Measurements from ENCODE around the gene RNF40. TPM values are rescaled to one million over a fixed set of nuclear protein-coding genes. Genes with fewer than 3 reads are reported as not detected.

The RNF40 gene
- total RNA-seq, 1 donor from 2014 or later: 155 TPM

GRCh38 chr16:30753596-30753995, 8.5 kb upstream of the RNF40 start:
- peaks cover 7% of the 10 kb centered on the region for H3K4me1 Mint-ChIP-seq (ENCODE audit: low read depth)
- H3K27me3 Mint-ChIP-seq: no peaks in the 10 kb centered on the region
- H3K9me3 Mint-ChIP-seq (ENCODE audit: low read depth): no peaks in the 10 kb centered on the region
- TF ChIP-seq CTCF (IDR thresholded peaks at IDR 0.05; ENCODE audit: unreplicated experiment): no peak
- DNase-seq (ENCODE audit: low spot score, unreplicated experiment): no peak
- H3K27ac Mint-ChIP-seq: no peak overlapping the region
- H3K4me3 Mint-ChIP-seq (ENCODE audit: low read depth): no peak overlapping the region
- H3K36me3 Mint-ChIP-seq (ENCODE audit: insufficient read depth): peaks cover 6% of the 10 kb centered on the region

- DNase-seq (ENCODE audit: low spot score, unreplicated experiment): no peak
- peaks cover 8% of the 10 kb centered on the region for H3K4me1 Mint-ChIP-seq (ENCODE audit: low read depth)
- no peaks in the 10 kb centered on the region for H3K9me3 Mint-ChIP-seq (ENCODE audit: low read depth)
- no peaks in the 10 kb centered on the region for H3K27me3 Mint-ChIP-seq
- TF ChIP-seq CTCF (IDR thresholded peaks at IDR 0.05; ENCODE audit: unreplicated experiment): no peak
- no peak overlapping the region for H3K27ac Mint-ChIP-seq
- H3K36me3 Mint-ChIP-seq (ENCODE audit: insufficient read depth): peaks cover 6% of the 10 kb centered on the region
- no peak overlapping the region for H3K4me3 Mint-ChIP-seq (ENCODE audit: low read depth)
Measured at GRCh38 chr16:30755955-30756780, 6.0 kb upstream of the RNF40 start.

GRCh38 chr16:30756781-30757100, 5.4 kb upstream of the RNF40 start:
- Mint-ChIP-seq H3K9me3 (ENCODE audit: low read depth) (no peaks in the 10 kb centered on the region), H3K27me3 (no peaks in the 10 kb centered on the region), H3K4me1 (ENCODE audit: low read depth) (peaks cover 9% of the 10 kb centered on the region), H3K27ac (peak overlapping the region; percentile 41), H3K36me3 (ENCODE audit: insufficient read depth) (peaks cover 4% of the 10 kb centered on the region), H3K4me3 (ENCODE audit: low read depth) (no peak overlapping the region)
- TF ChIP-seq CTCF (IDR thresholded peaks at IDR 0.05; ENCODE audit: unreplicated experiment): no peak
- no peak for DNase-seq (ENCODE audit: low spot score, unreplicated experiment)

- H3K9me3 Mint-ChIP-seq (ENCODE audit: low read depth): no peaks in the 10 kb centered on the region
- H3K36me3 Mint-ChIP-seq (ENCODE audit: insufficient read depth): peaks cover 4% of the 10 kb centered on the region
- H3K27ac Mint-ChIP-seq: peak overlapping the region; percentile 41
- TF ChIP-seq CTCF (IDR thresholded peaks at IDR 0.05; ENCODE audit: unreplicated experiment): no peak
- H3K27me3 Mint-ChIP-seq: no peaks in the 10 kb centered on the region
- DNase-seq (ENCODE audit: low spot score, unreplicated experiment): no peak
- H3K4me3 Mint-ChIP-seq (ENCODE audit: low read depth): no peak overlapping the region
- peaks cover 10% of the 10 kb centered on the region for H3K4me1 Mint-ChIP-seq (ENCODE audit: low read depth)
Measured at GRCh38 chr16:30757316-30757715, 4.8 kb upstream of the RNF40 start.

- Mint-ChIP-seq H3K4me3 (ENCODE audit: low read depth) (no peak overlapping the region), H3K36me3 (ENCODE audit: insufficient read depth) (peaks cover 6% of the 10 kb centered on the region), H3K27ac (no peak overlapping the region), H3K27me3 (no peaks in the 10 kb centered on the region), H3K4me1 (ENCODE audit: low read depth) (peaks cover 20% of the 10 kb centered on the region), H3K9me3 (ENCODE audit: low read depth) (no peaks in the 10 kb centered on the region)
- DNase-seq (ENCODE audit: low spot score, unreplicated experiment): no peak
- TF ChIP-seq CTCF (IDR thresholded peaks at IDR 0.05; ENCODE audit: unreplicated experiment): no peak
Measured at GRCh38 chr16:30758988-30759491, 3.1 kb upstream of the RNF40 start.
